Activated naive CD8-positive, alpha-beta T cell treated with anti-CD3 and anti-CD28 coated beads, Interleukin-2, amount 50 U/mL, for 16 hours (primary cell): ENCODE measurements around the gene MAP3K10.

ENCODE experiments used
- DNase-seq: peaks from one replicate; pipeline ENCODE4 v3.0.0-alpha.2; 2020; ENCODE audit warnings: low read depth, low spot score

The MAP3K10 gene

DNA sequence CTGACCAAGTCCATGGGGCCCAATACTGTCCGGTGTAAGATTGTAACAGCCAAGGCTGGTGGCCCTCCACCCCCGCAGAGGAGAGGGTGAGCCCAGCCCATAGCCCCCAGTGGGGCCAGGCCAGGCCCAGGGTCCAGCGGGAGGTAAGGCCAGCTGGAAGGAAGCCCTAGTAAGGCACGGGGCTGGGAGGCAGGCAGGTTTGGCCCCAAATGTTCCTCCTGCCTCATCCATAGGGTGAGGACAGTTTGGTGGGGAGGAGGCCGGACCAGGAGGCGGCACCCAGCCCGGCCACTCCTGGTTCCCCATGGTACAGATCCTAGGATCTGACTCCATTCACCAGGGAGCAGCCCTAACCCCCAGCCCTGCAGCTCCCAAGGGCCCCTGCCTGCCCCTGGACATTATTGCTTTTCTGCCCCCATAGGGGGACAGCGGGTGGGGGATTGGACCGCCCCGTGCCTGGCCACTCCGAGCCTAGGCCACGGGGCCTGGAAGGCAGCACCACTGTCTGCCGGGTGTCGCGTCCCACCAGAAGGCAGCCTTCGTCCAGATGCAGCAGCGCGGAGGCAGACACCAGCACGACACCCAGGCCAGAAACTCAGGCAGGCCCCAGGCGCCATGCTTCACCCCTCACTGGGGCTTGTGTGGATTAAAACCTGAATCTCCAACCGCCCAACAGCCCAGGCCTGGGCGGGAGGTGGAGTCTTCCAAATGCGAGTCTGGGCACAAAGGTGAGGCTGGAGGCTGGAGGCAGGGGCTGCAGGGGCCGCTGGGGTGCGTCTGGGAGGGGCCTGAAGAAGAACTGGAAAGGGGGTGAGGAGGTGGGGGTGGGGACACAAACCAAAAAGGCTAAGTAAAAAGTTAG is 42.0 kb downstream of the MAP3K10 start:
- no peak for DNase-seq

DNA sequence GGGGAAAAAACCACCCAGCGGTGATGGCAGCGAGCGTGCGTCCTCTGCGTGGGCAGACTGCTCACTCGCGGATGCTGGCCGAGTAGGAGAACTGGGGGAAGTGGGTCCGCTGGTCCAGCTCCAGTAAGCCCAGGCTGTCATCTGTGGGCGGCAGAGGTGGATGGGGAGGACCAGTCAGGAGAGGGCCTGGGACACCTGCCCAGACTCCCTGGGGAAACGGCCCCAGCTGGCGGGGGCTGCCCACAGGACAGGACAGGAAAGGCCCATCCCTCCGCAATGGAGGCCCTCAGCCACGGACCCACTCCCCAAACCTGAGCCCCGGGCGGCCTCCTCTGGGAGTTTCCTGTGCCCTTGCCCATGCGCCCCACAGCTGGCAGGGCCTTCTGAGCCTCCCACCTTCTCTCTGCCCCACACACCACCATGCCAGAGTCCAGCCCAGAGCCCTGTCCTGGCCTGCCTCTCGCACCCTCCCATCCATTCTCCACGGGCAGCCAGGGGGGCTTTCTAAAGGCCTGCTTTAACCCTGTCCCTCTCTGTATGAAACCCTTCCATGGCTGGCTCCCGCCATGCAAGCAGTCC is 42.7 kb downstream of the MAP3K10 start:
- DNase-seq: no peak

DNA sequence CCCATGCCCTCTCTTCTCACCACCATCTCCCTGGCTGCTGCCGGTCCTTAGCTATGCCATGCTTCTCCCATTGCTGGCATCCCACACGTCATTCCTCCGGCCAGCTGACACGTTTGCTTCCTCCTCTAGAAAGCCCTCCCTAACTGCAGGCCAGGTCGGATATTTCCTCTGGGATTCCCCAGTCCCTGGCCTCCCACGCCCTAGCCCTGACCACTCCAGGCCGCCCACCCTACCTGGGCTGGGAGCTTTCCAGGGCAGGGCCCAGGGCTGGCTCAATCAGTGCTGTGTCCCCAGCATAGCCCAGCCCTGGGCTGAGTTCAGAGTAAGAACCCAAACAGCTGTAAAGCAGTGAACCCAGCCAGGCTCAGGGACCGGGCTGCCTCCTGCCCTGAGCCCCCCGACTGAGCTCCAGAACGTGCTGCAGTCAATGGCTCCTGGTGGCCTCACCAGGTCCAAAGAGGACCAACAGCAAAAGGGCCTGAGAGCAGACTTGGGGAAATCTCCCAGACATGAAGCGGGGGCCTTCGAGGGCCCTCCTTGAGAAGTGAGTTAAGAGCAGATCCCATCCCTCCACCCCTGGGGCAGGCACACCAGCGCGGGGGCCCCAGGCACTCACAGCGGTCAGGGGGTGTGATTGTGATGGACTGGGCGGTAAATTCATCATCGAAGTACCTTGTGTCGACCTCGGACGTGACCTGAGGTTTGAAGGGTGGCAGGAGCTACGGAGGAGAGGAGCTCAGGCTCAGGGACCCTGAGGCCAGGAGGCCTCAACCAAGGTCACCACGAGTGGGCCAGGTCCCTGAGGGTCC is 43.4 kb downstream of the MAP3K10 start:
- no peak for DNase-seq

DNA sequence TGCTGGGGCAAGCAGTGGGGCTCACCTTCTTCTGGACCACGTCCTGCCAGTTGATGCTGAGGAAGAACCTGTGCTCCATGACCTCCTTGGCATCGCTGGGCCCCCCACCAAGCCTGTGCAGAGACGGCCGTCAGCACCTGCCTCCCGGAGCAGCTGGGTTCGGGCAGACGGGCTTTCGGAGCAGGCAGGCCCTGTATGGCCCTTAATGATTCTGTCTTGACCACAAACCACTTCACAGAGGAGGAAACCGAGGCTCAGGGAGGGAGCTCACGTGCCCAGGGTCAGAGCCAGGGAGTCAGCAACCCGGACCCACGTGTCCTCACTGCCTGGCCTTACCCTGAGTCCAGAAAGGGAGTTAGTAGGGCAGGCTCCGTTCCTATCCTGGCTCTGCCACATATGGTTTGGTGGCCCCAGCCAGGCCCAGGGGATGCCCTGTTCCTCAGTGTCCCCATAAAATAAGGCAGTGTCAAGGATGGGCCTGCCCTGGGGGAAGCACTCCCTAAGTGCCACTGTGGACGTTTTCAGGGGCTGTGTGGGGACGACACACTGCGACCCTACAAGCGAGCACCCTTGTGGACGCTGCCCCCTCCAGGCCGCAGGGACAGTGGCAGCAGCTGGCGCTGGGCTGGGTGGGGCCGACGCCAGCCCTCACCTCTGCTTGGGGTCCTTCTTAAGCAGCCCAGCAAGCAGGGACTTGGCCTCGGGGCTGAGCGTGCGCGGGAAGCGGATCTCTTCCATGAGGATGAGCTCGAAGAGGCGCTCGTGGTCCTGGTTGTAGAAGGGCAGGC is 44.2 kb downstream of the MAP3K10 start:
- no peak for DNase-seq

DNA sequence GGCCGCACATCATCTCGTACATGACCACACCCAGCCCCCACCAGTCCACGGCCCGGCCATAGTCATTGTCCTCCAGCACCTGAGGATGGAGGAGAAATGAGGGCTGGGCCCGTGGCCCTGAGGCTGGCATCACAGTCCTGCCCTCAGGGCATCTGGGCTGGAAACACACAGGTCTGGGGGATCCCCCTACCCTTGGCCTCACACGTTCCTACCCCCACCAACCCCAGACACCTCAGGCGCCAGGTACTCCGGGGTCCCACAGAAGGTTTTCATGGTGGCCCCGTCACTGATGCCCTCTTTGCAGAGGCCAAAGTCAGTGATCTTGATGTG is 44.8 kb downstream of the MAP3K10 start:
- no peak for DNase-seq

DNA sequence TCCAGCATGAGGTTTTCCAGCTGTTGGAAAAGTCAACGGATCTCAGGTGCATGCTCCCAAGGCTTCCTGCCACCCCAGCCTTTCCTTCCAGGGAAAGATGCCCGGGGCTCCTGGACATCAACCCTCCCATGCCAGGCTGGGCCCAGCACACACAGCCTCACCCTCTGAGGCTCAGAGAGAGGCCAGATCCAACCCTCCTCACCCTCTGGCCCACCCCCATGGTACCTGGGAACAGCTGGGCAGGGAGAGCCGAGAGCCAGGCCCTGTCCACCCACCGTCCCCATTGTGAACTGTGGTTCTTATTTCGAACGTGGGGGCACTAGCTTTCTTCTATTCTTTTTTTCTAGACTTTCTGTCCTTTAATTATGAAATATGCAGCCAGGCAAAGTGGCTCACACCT is 45.1 kb downstream of the MAP3K10 start:
- DNase-seq: no peak

DNA sequence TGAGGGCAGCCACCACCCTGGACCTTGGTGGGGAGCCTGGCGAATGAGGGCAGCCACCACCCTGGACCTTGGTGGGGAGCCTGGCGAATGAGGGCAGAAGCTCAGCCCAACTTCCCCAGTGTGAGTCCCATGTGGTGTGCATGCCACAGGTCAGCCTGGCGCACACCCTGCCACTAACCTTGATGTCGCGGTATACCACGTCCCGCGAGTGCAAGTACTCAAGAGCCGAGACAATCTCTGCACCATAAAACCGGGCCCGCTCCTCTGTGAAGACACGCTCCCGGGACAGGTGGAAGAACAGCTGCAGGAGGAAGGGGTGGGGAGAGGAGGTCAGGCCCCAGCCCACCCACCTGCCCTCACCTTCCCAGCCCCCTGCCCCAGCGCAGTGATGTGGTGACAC is 46.6 kb downstream of the MAP3K10 start:
- no peak for DNase-seq

DNA sequence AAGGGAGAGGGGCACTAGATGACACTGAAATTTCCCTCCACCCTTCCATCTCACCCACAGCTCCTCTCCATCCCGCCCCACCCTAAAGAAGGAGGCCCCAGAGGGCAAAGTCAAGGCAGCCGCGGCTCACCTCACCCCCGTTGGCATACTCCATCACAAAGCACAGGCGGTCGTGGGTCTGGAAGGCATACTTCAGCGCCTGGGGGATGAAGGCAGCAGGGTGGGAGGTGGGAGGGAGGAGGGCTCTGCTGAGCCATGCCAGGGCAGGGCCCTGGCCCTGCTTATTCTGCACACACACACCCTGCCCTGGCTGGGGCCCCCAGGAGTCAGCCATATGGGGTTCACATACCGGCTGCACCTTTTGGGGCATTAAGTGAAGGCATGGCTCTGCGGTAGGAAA is 47.5 kb downstream of the MAP3K10 start:
- no peak for DNase-seq

DNA sequence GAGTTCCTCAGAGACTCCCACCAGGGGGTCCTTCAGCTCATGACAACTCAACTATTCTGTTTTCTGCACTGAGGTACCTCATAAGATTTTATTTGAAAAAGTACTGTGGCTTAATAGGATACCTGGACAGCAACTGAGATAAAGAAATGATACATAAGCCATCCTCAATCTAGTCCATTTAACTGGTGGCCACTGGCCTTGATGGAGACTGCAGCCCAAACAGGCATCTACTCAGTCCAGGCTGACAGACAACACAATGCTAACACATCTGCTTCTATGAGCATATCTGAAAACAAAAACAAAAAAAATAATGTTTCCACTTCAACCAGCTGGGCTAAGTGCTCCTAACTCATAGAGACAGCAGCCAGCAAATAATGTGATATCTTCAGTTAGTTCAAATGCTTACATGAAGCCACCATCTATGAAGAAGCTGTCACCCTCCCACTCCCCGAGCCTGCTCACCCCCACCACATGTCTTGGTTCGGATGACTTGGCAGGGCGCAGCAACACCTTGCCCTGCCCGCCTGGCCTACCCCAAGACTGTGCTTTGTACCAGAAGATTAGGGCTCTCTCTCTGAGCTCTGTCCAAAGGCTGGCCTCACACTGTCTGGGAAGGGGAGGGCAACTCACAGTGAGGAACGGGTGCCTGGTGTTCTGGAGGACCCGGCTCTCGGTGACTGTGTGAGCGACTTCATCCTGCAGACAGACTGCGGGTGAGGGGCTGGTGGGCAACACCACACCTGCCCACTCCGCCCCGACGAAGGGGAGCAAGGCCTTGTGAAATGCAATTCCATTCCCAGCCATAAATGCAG is 48.4 kb downstream of the MAP3K10 start:
- no peak for DNase-seq

DNA sequence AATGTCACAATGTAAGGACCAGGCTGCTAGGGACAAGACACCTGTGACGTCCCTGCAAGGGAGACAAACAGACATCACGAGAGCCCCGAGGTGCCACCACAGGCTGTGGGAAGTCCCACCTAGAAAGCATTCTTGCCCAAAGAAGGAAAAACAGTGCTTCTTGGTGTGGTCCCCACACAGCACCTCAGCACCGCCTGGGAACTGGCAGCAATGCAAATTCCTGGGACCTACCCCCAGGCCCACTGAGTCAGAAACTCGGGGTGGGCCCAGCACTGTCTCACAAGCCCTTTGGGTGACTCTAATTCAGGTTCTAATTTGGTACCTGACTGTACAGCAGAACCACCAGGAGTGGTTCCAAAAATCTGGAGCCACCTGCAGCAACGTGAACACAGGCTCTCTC is 49.1 kb downstream of the MAP3K10 start:
- DNase-seq: no peak

DNA sequence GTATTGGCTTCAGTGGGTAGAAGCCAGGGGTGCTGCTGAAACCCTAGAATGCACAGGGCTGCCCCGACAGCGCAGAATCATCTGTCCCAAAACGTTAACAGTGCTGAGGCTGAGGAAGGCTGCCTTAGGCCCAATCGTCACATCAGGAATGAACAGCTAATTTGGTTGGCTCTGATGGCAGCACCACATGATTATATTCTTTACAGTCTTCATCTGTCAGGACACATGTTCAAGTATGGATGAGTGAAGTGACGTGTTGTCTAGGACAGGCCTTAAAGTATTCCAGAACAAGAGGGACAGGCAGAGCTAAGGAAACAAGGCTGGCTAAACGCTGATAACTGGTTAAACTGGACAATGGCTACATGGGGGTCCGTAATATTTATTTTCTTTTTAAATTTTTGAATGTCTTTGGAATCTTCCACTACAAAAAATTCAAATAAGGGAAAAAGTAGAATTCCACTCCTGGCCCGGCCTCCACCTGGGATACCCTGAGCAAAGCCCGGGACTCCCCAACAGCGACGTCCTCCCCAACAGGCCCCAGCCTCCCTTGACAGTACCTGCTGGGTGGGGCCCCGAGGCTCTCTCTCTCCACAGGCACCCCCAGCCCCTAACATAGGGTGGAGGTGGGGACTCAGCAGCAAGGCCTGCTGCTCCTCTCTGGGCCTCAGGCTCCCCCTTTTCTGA is 50.0 kb downstream of the MAP3K10 start:
- no peak for DNase-seq

DNA sequence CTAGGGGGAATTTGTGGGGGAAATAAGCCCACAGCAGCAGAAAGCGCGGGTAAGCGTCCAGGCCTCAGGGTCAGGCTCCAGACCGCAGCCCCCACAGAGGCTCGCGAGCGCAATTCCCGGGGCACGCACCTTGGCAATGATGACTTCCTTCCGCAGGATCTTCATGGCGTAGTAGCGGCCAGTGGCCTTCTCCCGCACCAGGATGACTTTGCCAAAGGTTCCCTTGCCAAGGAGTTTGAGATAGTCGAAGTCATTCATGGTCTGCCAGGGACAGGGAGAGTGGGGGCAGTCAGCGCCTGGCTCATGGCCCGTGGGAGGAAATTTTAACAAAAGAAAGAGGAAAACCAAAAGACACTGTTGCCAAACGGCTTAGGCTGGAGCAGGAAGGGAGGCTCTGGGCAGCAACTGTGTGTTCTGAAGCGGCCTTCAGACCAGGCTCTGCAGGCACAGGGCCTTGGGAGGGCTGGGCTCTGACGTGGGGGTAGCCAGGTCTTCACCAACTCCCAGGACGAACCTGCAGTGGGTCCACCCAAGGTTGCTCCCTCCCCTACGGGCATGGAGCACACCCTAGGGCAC is 50.7 kb downstream of the MAP3K10 start:
- no peak for DNase-seq

DNA sequence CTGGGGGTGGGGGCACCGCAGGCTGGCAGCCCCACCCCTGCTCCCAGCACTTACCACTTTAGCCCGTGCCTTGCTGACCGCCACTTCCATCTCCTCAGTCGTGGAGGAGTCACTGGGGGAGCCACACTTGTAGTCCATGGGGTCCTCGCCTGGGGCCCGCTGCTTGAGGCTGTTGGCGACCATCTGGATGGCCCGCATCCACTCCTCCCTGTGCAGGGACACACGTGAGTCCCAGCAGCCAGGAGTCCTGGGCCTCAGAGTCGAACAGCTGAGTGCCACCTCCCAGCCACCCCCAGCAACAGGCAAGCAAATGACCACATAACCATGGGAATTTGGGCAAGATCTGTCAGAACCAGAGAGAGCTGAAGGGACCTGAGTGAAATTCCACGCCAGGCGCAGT is 51.3 kb downstream of the MAP3K10 start:
- DNase-seq: no peak

DNA sequence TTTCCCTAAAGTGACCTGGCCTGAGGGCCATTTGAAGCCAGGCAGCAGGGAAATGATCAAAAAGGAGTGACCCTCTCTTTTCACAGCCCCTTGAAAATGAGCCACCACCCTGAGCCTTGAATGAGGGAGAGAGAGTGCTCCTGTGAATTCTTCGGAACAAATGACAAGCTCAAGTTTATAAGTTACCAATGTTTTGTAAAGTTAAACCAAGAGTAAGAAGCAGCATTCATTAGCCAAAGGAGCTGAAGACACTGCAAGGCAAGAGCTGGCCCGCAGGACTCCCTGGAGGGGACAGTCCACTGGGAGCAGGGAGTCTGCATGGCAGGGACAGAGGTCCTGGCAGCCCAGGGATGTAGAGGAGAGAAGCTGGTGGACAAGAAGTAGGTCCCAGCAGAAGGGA is 52.0 kb downstream of the MAP3K10 start:
- DNase-seq: no peak

DNA sequence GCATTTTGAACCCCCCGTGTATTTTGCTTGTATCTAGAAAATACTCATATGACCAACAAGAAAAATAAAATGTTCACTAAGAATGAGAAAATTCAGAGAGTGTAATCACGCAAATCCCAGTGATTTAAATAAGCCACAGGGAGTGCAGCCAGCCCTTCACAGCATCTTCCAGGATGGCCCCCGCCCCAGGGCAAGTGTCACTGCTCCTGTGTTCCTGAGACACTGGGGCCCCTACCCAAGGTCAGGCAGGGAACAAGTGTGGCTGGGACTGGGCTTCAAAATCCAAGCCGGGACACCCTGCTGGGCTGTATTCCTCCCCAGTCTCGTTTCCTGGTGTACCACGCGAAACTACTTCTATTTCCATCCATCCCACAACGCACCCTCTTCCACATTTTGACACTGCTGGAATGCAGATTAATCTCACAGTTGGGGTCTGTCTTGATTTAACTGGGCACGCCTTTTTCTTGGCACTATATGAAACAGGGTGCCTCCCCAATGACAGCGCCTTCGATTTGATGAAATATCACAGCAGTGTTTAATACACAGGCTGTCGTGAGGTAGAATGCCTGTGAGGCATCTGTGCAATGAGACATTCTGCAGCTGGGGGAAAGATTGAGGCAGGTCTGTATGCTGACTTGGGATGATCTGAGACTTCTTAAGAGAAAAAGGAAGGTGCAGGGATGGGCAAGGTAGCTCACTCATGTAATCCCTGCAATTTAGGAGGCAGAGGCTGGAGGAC is 53.5 kb downstream of the MAP3K10 start:
- DNase-seq: no peak

DNA sequence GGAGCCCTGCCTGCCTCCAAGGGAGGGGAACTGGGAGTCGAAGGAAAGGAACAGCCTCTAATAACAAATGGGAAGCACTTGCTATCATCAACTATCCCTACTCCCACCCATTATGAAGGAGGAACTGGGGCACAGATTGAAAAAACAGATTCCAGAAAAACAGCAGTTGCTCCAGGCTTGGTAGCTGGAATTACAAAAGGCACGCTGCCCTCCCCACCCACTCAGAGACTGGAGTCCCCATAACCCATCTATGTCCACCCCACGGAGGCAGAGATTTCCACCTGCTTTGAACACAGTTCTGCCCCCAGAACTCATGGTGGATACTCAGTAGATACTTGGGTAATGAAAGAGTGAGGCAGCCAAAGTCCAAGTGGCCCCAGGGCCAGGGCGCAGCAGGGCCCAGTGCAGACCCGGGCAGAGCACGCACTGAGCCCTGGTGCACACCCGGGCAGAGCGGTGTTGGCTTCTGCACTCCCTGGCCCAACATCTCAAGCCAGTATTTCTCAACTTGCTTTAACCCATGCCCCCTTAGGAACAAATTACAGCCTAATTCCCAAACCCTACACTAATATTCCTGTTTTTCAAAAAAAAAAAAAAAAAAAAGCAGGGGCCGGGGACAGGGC is 54.4 kb downstream of the MAP3K10 start:
- DNase-seq: no peak

DNA sequence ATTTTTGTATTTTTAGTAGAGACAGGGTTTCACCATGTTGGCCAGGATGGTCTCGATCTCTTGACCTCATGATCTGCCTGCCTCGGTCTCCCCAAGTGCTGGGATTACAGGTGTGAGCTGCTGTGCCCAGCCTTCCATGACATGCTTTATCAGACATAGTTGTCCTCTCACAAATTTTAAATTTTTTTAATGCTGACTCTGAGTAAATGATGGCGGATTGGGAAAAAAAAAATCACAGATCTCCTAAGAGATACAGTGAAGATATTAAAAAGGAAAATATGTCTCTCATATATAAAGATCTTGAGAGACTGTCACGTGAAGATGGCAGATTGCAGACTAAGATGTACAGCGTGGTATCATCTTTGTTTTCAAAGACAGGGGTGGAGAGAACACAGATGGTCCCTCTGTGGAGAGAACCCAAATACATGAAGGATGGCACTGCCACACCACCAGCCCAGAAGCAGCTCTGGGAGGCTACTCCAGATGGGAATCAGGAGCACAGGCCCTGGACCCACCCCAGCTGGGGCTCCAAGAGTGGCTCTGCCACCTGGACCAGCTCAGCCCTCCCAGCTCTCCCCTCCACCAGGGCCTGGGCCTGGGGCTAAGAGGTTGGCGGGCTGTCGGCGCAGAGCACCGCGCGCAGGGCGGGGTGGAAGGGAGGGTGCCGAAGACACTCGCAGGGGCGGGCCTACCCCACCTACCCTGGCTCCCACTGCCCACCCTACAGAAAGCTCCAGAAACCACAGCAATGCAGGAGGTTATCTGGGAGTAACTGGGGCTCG is 55.3 kb downstream of the MAP3K10 start:
- no peak for DNase-seq

DNA sequence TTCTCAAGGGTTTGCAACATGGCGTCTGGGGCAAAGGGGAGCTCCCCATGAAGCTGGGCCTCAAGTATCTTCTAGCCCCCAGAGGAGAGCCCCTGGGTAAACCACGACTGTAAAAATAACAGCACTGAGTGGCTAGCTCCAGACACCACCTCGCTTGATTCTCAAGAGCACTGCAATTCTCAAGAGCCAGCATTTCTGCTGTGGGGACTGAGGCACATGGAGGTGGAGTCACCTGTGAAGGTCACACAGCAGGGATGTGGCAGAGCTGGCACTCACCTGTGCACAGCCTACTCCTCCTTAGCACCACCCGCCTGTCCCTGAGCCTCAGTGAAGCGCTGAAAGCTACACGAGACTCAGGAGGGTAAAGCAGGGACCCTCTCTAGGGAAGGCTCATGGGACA is 56.0 kb downstream of the MAP3K10 start:
- no peak for DNase-seq
